Endothelial cell of umbilical vein (primary cell): ENCODE measurements around the gene RRM1. TPM values are rescaled to one million over a fixed set of nuclear protein-coding genes. Genes with fewer than 3 reads are reported as not detected.

Experiments used
- BruUV-seq: library from RNA; stranded (reverse); fragments of 400-500 nt; replicated peaks from 2 replicates; lab custom pipeline; 2021; lab: Mats Ljungman, UMichigan
- CTCF ChIA-PET: fragments of 300-600, 350-600 bp; sonication (Branson Sonifier 250); formaldehyde crosslinking; loops from one replicate; lab custom pipeline; 2021; ENCODE audit warnings: antibody characterized with exemption, inconsistent platforms; lab: Charles Lee
- POLR2A ChIA-PET: fragments of 300-600, 350-600 bp; sonication (Branson Sonifier 250); formaldehyde crosslinking; loops from one replicate; lab custom pipeline; 2021; ENCODE audit warnings: antibody characterized with exemption, inconsistent platforms; lab: Charles Lee
- DNase-seq: peaks from one replicate; pipeline ENCODE4 v3.0.0-alpha.2; 2011; ENCODE audit warnings: low read depth, low spot score
- FAIRE-seq: peaks from 2 replicates; lab custom pipeline; 2011; peaks lifted over from hg19 to GRCh38; lab: Jason Lieb, UNC
- H2AFZ ChIP-seq: 2 replicates; pipeline ENCODE4 v1.6.0; 2012; ENCODE audit warnings: low read depth, low read length, control low read depth, inconsistent platforms
- H3K27ac ChIP-seq: 2 replicates; pipeline ENCODE4 v1.5.1; 2011; ENCODE audit warnings: low read depth, mild to moderate bottlenecking, control low read depth, low read length, moderate library complexity; ENCODE audit not compliant: insufficient read depth
- H3K27me3 ChIP-seq, 2 experiments: 2 replicates each; pipeline versions ENCODE4 v1.6.0 to v1.6.1; 2011; ENCODE audit warnings: low read length in 2 of 2, mixed read lengths in 1 of 2; ENCODE audit not compliant: control insufficient read depth in 2 of 2, insufficient read depth in 2 of 2
- H3K36me3 ChIP-seq, 2 experiments: 2 replicates in 1 of 2; 3 replicates in 1 of 2; pipeline ENCODE4 v1.5.1; 2011; ENCODE audit warnings: low read length in 2 of 2, mild to moderate bottlenecking in 1 of 2, moderate library complexity in 1 of 2; ENCODE audit not compliant: control insufficient read depth in 2 of 2, insufficient read depth in 2 of 2; ENCODE audit errors: extremely low read depth in 1 of 2
- H3K4me1 ChIP-seq: 3 replicates; pipeline ENCODE4 v1.5.1; 2011; ENCODE audit warnings: mild to moderate bottlenecking, low read length; ENCODE audit not compliant: control insufficient read depth, insufficient read depth; ENCODE audit errors: extremely low read depth
- H3K4me2 ChIP-seq: 2 replicates; pipeline ENCODE4 v1.6.1; 2011; ENCODE audit warnings: low read length, control low read depth, mixed read lengths; ENCODE audit not compliant: insufficient read depth
- H3K4me3 ChIP-seq, 3 experiments: fragments of 200-600 bp in 1 of 3; sonication (generic), shearing (Covaris generic) in 1 of 3; replicated peaks in 1 of 3; 2 replicates each; pipeline ENCODE4 v1.5.1; 2011 to 2016; ENCODE audit warnings: control low read depth in 3 of 3, low read length in 3 of 3, mild to moderate bottlenecking in 2 of 3, inconsistent platforms in 1 of 3, low read depth in 1 of 3, moderate library complexity in 1 of 3; ENCODE audit not compliant: insufficient read depth in 1 of 3
- H3K79me2 ChIP-seq: 2 replicates; pipeline ENCODE4 v1.6.0; 2012; ENCODE audit warnings: low read length, inconsistent platforms; ENCODE audit not compliant: control insufficient read depth, insufficient read depth
- H3K9ac ChIP-seq: replicated peaks from 2 replicates; pipeline ENCODE3; 2011; ENCODE audit warnings: low read length, control low read depth; ENCODE audit not compliant: insufficient read depth; ENCODE audit errors: extremely low read depth
- H3K9me1 ChIP-seq: replicated peaks from 3 replicates; pipeline ENCODE4 v1.6.0; 2011; ENCODE audit warnings: mild to moderate bottlenecking, low read length; ENCODE audit not compliant: control insufficient read depth, insufficient read depth; ENCODE audit errors: extremely low read depth
- H3K9me3 ChIP-seq: replicated peaks from 2 replicates; pipeline ENCODE4 v1.5.1; 2012; ENCODE audit warnings: low read length, inconsistent platforms; ENCODE audit not compliant: control insufficient read depth, insufficient read depth
- H4K20me1 ChIP-seq: replicated peaks from 2 replicates; pipeline ENCODE3; 2011; ENCODE audit warnings: mild to moderate bottlenecking, low read length; ENCODE audit not compliant: control insufficient read depth, insufficient read depth; ENCODE audit errors: extremely low read depth
- CTCF ChIP-seq, 2 donors: IDR thresholded peaks; 1 replicate in 1 of 2; 2 replicates in 1 of 2; pipeline ENCODE4 v1.5.1; 2011; ENCODE audit warnings: low read length in 2 of 2, mild to moderate bottlenecking in 2 of 2, moderate library complexity in 2 of 2, control low read depth in 1 of 2, inconsistent platforms in 1 of 2, low read depth in 1 of 2; ENCODE audit not compliant: insufficient read depth in 1 of 2; ENCODE audit errors: extremely low read depth in 1 of 2
- FOS ChIP-seq: IDR thresholded peaks from 2 replicates; pipeline ENCODE4 v1.6.1; 2011; ENCODE audit warnings: mild to moderate bottlenecking, low read length, moderate library complexity, borderline replicate concordance; ENCODE audit not compliant: insufficient read depth
- JUN ChIP-seq: IDR thresholded peaks from 2 replicates; pipeline ENCODE4 v1.6.1; 2011; ENCODE audit warnings: borderline replicate concordance, low read depth; ENCODE audit not compliant: insufficient read length, insufficient read depth
- MYC ChIP-seq: IDR thresholded peaks from one replicate; pipeline ENCODE4 v1.6.1; 2011; ENCODE audit warnings: mild to moderate bottlenecking, low read depth, low read length
- dilution Hi-C: fragments of 300-500 bp; cut with MboI; formaldehyde crosslinking; loops from one replicate; pipeline ENCODE4 v1.15.0; 2019; ENCODE audit warnings: low sequenced_read_pairs; ENCODE audit not compliant: extremely low pct_ligation_motif_present
- intact Hi-C: fragments of 100-400 bp; cut with micrococcal nuclease; formaldehyde crosslinking; loops from one replicate; pipeline ENCODE4 v1.10.0; 2022
- polyA plus RNA-seq, 4 experiments: library from polyadenylated mRNA; depleted of rRNA in 3 of 4; stranded (reverse) in 3 of 4; unstranded in 1 of 4; fragments of >200 nt; gene quantifications; 2 replicates each; pipeline versions ENCODE4 v1.2.1 to v1.2.3, GENCODE V29; 2011 to 2012; ENCODE audit warnings: missing spikeins in 1 of 4
- total RNA-seq: library from RNA; stranded (reverse); gene quantifications from 2 replicates; pipeline ENCODE4 v1.2.3, GENCODE V29; 2021

The RRM1 gene
- total and polyA plus RNA-seq, 2 donors (not counting 3 experiments of a cell fraction or from before 2014, with no cell fraction given) = 55.3 to 112 TPM

GRCh38 chr11:4087551-4087950 is 7.0 kb upstream of the RRM1 start:
- H3K4me3 ChIP-seq = no peak overlapping the region
- FAIRE-seq (no peak), DNase-seq (no peak)
- H3K4me1 ChIP-seq = no peaks in the 10 kb centered on the region
- no peaks in the 10 kb centered on the region for H4K20me1 ChIP-seq
- no peak overlapping the region for H3K4me2 ChIP-seq
- ChIA-PET POLR2A (no interaction called here), CTCF (interaction anchor here (1.8 kb wide), 1 partner anchor 238 kb away, joined by 5 read pairs; no protein-coding TSS in a partner anchor)
- H3K9me3 ChIP-seq = no peaks in the 10 kb centered on the region
- no peak overlapping the region for H2AFZ ChIP-seq
- H3K27me3 ChIP-seq = no peaks in the 10 kb centered on the region
- H3K9ac ChIP-seq = no peak overlapping the region
- no peaks in the 10 kb centered on the region for H3K79me2 ChIP-seq
- H3K9me1 ChIP-seq = no peaks in the 10 kb centered on the region
- H3K27ac ChIP-seq = no peak overlapping the region
- H3K36me3 ChIP-seq = peaks cover 0 to 9% of the 10 kb centered on the region in 2 experiments
- peak in 1 of 2 donors; percentile 6 for TF ChIP-seq CTCF (IDR thresholded peaks at IDR 0.05; ENCODE audit: extremely low read depth in 1 of 2, insufficient read depth in 1 of 2, low read depth in 1 of 2, low read length in 2 of 2)
- TF ChIP-seq MYC = no peak
- intact Hi-C loops (no loop called here), dilution Hi-C loops (no loop called here)
- no TSS peak for BruUV-seq

DNA sequence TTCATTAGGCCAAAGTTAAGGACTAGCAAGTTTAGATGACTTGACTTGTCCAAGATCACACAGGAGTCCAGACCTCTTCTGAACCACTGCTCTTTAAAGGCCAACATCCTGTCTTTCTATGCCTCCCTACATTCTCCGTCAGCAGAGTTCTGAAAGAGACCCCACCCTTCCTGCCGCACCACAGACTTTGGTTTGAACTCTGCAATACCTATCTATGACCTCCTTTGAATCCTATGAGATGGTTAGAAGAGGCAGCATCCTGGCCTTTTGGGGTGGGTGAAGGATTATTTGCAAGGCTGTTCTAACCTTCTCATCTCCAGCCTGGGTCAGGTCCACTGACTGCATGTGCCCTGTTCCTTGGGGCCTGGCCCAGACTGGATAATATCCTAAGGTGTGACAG is 4.3 kb upstream of the RRM1 start:
- H4K20me1 ChIP-seq = no peaks in the 10 kb centered on the region
- TF ChIP-seq JUN (no peak), MYC (no peak), FOS (no peak), CTCF (IDR thresholded peaks at IDR 0.05; ENCODE audit: extremely low read depth in 1 of 2, insufficient read depth in 1 of 2, low read depth in 1 of 2, low read length in 2 of 2) (no peak)
- BruUV-seq = no TSS peak
- peaks cover under 1% of the 10 kb centered on the region for H3K4me1 ChIP-seq
- no peaks in the 10 kb centered on the region for H3K9me3 ChIP-seq
- no peak overlapping the region for H3K9ac ChIP-seq
- ChIA-PET CTCF (no interaction called here), POLR2A (no interaction called here)
- no peak overlapping the region for H2AFZ ChIP-seq
- H3K79me2 ChIP-seq = peaks cover 3% of the 10 kb centered on the region
- no peak for DNase-seq
- H3K4me2 ChIP-seq = no peak overlapping the region
- FAIRE-seq = no peak
- no peaks in the 10 kb centered on the region for H3K27me3 ChIP-seq
- no peaks in the 10 kb centered on the region for H3K9me1 ChIP-seq
- intact Hi-C loops = no loop called here
- no peak overlapping the region for H3K4me3 ChIP-seq
- dilution Hi-C loops = no loop called here
- H3K36me3 ChIP-seq = peaks cover 0 to 4% of the 10 kb centered on the region in 2 experiments
- H3K27ac ChIP-seq = no peak overlapping the region
